ENCODE measurements around the gene MRPL28. TPM values are rescaled to one million over a fixed set of nuclear protein-coding genes. Genes with fewer than 3 reads are reported as not detected.

MRPL28 gene
- total RNA-seq, 2 donors from 2014 or later, result 83.4 to 84.3 TPM

DNA sequence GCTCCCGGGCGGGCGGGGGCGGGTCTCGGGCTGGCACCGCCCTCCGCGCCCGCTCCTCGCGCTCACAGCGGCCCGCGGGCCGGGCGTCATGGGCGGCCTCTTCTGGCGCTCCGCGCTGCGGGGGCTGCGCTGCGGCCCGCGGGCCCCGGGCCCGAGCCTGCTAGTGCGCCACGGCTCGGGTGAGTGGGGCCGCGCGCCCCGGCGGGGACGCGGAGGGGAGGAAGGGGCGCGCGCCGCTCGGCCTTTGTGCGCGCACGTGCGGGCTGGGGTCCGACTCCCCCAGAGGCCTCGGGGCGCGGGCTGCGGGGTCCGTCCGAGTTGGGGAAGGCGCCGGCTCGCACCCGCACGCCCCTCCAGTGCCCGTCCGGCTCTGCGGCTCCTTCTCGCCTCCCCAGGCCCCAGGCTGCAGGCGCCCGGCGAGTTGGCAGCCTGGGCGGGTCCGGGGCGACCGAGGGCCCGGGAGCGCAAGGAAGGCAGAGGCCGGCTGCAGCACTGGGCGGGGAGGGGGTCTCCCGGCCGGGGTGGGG, 26.9 kb upstream of the MRPL28 start, which contains the start of gene NME4:
Gene NME4 (plus strand): TSS at position 65 of the 527 bp plus-strand sequence. CDS start 24 bp downstream, at position 89.
- no peaks in the 10 kb centered on the region for H3K9me3 ChIP-seq
- peak within 1 kb of the TSS; percentile 76 to 93 for H3K27ac ChIP-seq
- intact Hi-C loops (cut with DNase I), result no loop called here
- under 1% methylated on average over 35 of the region's 75 CpGs for WGBS
- H3K4me3 ChIP-seq, result peak within 1 kb of the TSS; percentile 66 to 83
- peaks cover 11% of the 10 kb centered on the region for H3K4me1 ChIP-seq (replicated peaks)
- TF ChIP-seq, protein P1, sequence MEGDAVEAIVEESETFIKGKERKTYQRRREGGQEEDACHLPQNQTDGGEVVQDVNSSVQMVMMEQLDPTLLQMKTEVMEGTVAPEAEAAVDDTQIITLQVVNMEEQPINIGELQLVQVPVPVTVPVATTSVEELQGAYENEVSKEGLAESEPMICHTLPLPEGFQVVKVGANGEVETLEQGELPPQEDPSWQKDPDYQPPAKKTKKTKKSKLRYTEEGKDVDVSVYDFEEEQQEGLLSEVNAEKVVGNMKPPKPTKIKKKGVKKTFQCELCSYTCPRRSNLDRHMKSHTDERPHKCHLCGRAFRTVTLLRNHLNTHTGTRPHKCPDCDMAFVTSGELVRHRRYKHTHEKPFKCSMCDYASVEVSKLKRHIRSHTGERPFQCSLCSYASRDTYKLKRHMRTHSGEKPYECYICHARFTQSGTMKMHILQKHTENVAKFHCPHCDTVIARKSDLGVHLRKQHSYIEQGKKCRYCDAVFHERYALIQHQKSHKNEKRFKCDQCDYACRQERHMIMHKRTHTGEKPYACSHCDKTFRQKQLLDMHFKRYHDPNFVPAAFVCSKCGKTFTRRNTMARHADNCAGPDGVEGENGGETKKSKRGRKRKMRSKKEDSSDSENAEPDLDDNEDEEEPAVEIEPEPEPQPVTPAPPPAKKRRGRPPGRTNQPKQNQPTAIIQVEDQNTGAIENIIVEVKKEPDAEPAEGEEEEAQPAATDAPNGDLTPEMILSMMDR (IDR thresholded peaks at IDR 0.05), result no peak
- TF ChIP-seq POLR2A (IDR thresholded peaks at IDR 0.05), result no peak
- no peak for TF ChIP-seq POLR2AphosphoS5 (IDR thresholded peaks at IDR 0.05)
- DNase-seq (ENCODE audit: low spot score), result no peak
- no peaks in the 10 kb centered on the region for H3K27me3 ChIP-seq (replicated peaks; ENCODE audit: insufficient read depth)
- H3K36me3 ChIP-seq, result no peaks in the 10 kb centered on the region

DNA sequence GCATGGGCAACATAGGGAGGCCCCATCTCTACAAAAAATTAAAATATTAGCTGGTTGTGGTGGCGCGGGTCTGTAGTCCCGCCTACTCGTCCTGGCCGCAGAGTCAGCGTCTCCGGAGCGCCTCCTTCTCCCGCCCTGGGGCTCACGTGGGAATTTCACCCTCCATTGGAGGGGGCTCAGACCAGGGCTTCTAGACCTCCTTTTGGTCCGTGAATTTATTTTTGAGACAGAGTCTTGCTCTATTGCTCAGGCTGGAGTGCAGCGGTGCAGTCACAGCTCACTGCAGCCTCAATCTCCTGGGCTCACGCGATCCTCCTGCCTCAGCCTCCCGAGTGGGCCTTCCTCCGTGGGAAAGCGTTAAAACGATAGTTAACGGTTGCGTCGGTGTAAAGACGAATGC, 26.3 kb upstream of the MRPL28 start:
- TF ChIP-seq POLR2AphosphoS5 (IDR thresholded peaks at IDR 0.05), result no peak
- TF ChIP-seq, protein P1 (IDR thresholded peaks at IDR 0.05), result no peak
- TF ChIP-seq POLR2A (IDR thresholded peaks at IDR 0.05), result no peak
- peak overlapping the region; percentile 76 to 93 for H3K27ac ChIP-seq
- H3K9me3 ChIP-seq, result no peaks in the 10 kb centered on the region
- H3K4me3 ChIP-seq, result peak overlapping the region; percentile 66 to 83
- intact Hi-C loops (cut with DNase I), result no loop called here
- no peak for DNase-seq (ENCODE audit: low spot score)
- no peaks in the 10 kb centered on the region for H3K27me3 ChIP-seq (replicated peaks; ENCODE audit: insufficient read depth)
- 2% methylated on average over 22 of the region's 22 CpGs for WGBS
- H3K36me3 ChIP-seq, result no peaks in the 10 kb centered on the region
- peaks cover 11% of the 10 kb centered on the region for H3K4me1 ChIP-seq (replicated peaks)

DNA sequence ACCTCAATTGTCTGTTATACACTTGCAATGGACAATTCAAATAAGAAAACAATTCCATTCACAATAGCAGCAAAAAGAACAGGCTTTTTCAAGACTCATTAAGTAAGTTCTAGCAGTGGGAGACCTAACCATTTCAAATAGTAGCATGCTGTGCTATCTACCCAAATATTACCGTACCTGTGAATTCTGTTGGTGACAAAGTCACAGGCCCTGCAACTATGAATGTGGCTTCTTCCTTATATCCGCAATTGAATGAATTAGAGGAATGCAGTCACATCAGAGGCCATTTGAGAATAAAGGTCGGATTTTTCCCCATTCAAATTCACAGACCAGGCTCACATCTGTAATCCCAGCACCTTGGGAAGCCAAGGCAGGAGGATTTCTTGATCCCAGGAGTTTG, 25.9 kb upstream of the MRPL28 start:
- no peaks in the 10 kb centered on the region for H3K9me3 ChIP-seq
- no peak overlapping the region for H3K4me3 ChIP-seq
- H3K27me3 ChIP-seq (replicated peaks; ENCODE audit: insufficient read depth), result no peaks in the 10 kb centered on the region
- DNase-seq (ENCODE audit: low spot score), result no peak
- intact Hi-C loops (cut with DNase I), result no loop called here
- H3K27ac ChIP-seq, result peak overlapping the region; percentile 76 to 93
- peaks cover 11% of the 10 kb centered on the region for H3K4me1 ChIP-seq (replicated peaks)
- H3K36me3 ChIP-seq, result no peaks in the 10 kb centered on the region
- no peak for TF ChIP-seq POLR2A (IDR thresholded peaks at IDR 0.05)
- no peak for TF ChIP-seq POLR2AphosphoS5 (IDR thresholded peaks at IDR 0.05)
- TF ChIP-seq, protein P1 (IDR thresholded peaks at IDR 0.05), result no peak
- 19% methylated on average over 3 of the region's 3 CpGs for WGBS

DNA sequence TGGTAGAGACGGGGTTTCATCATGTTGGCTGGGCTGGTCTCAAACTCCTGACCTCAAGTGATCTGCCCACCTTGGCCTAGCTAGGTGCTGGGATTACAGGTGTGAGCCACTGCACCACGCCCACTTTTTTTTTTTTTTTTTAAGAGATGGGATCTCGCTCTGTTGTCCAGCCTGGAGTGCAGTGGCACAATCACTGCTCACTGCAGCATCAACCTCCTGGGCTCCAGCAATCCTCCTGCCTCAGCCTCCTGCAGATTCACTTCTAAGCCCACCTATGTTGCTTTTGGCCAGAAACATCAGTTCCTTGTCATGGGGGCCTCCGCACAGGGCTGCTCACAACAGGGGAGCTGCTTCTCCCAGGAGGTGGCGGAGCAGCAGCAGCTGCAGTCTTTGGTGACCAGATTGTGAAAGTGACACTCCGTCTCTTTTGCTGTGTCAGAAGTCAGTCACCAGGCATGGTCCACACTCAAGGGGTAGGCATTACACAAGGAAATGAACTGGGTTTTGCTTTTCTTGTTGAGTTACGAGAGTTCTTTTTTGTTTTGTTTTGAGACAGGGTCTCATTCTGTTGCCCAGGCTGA, 22.2 kb upstream of the MRPL28 start:
- TF ChIP-seq POLR2A (IDR thresholded peaks at IDR 0.05) (no peak), POLR2AphosphoS5 (IDR thresholded peaks at IDR 0.05) (no peak)
- TF ChIP-seq, protein P1 (IDR thresholded peaks at IDR 0.05), result no peak
- Histone ChIP-seq H3K27ac (no peak overlapping the region), H3K4me3 (no peak overlapping the region), H3K36me3 (no peaks in the 10 kb centered on the region), H3K9me3 (no peaks in the 10 kb centered on the region), H3K4me1 (replicated peaks) (no peaks in the 10 kb centered on the region), H3K27me3 (replicated peaks; ENCODE audit: insufficient read depth) (no peaks in the 10 kb centered on the region)
- 95% methylated on average over 7 of the region's 7 CpGs for WGBS
- intact Hi-C loops (cut with DNase I), result no loop called here
- no peak for DNase-seq (ENCODE audit: low spot score)

DNA sequence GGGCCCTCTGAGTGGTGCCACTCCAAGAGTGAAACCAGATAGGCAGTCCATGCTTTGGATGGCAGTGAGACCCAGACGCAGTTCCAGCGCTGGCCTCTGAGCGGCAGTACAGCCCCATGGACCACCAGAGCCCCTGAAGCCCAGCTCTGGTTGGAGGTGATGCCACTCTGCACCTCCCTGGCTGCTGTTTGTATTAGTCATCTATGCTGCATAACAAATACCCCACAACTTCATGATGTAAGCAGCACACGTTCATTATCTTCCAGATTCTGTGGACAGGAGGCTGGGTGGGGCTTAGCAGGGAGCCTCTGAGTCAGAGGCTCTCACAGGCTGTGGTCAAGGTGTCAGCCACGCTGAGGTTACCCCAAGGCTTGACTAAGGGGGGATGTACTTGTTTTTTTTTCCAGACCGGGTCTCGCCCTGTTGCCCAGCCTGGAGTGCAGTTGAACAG, 21.6 kb upstream of the MRPL28 start:
- 78% methylated on average over 7 of the region's 7 CpGs for WGBS
- TF ChIP-seq, protein P1 (IDR thresholded peaks at IDR 0.05), result peak in 3 of 4 experiments; percentile 28 to 55 (median 41)
- TF ChIP-seq POLR2A (IDR thresholded peaks at IDR 0.05), result no peak
- Histone ChIP-seq H3K27me3 (replicated peaks; ENCODE audit: insufficient read depth) (no peaks in the 10 kb centered on the region), H3K27ac (no peak overlapping the region), H3K4me1 (replicated peaks) (no peaks in the 10 kb centered on the region), H3K36me3 (no peaks in the 10 kb centered on the region), H3K9me3 (no peaks in the 10 kb centered on the region), H3K4me3 (no peak overlapping the region)
- intact Hi-C loops (cut with DNase I), result no loop called here
- no peak for DNase-seq (ENCODE audit: low spot score)

All from prostate gland (tissue), 2 donors.